K562 (cell line): ENCODE measurements around the gene LRPAP1.
"Not testable (repeated sequence)": the region's sequence is repeated elsewhere in the genome, so short reads cannot be mapped to it uniquely, and the experiment has no call there.

Experiments
- ZFP36 ChIP-seq: fragments of 150-350 bp; IDR thresholded peaks from 2 replicates; pipeline ENCODE4 v1.6.1; 2018; ENCODE audit warnings: low read length, low read depth; ENCODE audit not compliant: partially characterized antibody
- TF ChIP-seq, protein P1 (sequence below): sonication (generic); formaldehyde crosslinking; IDR thresholded peaks from 2 replicates; pipeline ENCODE4 v1.8.0; 2022; ENCODE audit warnings: mild to moderate bottlenecking, missing genetic modification reagents, borderline replicate concordance

- TF ChIP-seq ZFP36 = not testable (repeated sequence)
- TF ChIP-seq, protein P1, sequence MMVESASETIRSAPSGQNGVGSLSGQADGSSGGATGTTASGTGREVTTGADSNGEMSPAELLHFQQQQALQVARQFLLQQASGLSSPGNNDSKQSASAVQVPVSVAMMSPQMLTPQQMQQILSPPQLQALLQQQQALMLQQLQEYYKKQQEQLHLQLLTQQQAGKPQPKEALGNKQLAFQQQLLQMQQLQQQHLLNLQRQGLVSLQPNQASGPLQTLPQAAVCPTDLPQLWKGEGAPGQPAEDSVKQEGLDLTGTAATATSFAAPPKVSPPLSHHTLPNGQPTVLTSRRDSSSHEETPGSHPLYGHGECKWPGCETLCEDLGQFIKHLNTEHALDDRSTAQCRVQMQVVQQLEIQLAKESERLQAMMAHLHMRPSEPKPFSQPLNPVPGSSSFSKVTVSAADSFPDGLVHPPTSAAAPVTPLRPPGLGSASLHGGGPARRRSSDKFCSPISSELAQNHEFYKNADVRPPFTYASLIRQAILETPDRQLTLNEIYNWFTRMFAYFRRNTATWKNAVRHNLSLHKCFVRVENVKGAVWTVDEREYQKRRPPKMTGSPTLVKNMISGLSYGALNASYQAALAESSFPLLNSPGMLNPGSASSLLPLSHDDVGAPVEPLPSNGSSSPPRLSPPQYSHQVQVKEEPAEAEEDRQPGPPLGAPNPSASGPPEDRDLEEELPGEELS = not testable (repeated sequence)
These were observed 32.7 kb upstream of the LRPAP1 start for GRCh38 chr4:3564948-3565347.
